ENCODE results near the gene HOXC10.
A peak's percentile ranks its signal among the peaks of the same experiment; 100 is the strongest.

Gene HOXC10

DNA sequence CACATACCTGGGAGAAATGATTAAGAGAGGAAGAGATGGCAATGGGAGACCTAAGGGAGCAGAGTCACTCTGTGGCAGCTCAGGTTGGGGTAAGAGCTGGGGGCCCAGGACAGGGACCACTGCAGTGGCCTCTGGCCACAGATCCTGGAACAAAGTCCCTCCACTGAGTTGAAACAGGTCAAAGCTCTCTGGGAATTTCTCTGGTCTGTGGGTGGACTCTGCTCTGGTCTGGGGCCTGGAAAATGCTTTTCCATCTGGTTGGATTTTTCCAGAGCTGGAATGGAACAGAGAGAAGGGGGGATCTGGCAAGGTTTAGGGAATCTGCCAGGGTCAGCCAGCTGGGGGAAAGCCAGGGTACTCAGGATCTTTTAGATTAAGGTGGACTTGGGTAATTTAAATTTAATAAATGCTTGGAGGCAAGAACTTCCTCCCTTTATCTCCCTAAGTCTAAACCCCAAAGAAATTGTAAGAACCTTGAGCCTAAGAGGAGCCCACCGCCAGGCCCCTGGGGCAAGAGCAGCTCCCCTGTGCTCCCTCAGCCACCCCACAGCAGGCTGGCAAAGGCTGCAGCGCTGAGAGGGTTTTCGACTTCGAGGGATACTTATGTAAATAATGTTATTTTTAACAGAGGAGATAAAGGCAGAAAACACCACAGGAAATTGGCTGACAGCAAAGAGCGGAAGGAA lies 3.7 kb downstream of the HOXC10 start:
- Histone ChIP-seq H3K4me2 (0 out of 22 replicates have a peak overlapping the region, but pooled peaks of 1 of the 11 experiments have one; percentile 23), H3K36me3 (no peaks in the 10 kb centered on the region), H3K4me3 (no peak overlapping the region), H4K20me1 (peaks cover 0 to 89% (median 82%) of the 10 kb centered on the region in 11 experiments; a peak in 17 of 22 replicates), H3K9ac (no peak overlapping the region), H3K9me3 (replicated peaks in 1 of 11) (peaks cover 6 to 37% (median 19%) of the 10 kb centered on the region in 11 experiments; a peak in 20 of 22 replicates), H3K27me3 (peaks cover 99 to 100% (median 100%) of the 10 kb centered on the region in 11 experiments), H3K4me1 (peaks cover 0 to 12% (median 0%) of the 10 kb centered on the region in 10 experiments; a peak in 4 of 20 replicates), H3K27ac (no peak overlapping the region)
- TF ChIP-seq Cebpa-rat (IDR thresholded peaks at IDR 0.05), result no peak

GRCh38 chr12:53989227-53990113 lies 4.5 kb downstream of the HOXC10 start:
- Histone ChIP-seq H3K9ac (no peak overlapping the region), H3K4me3 (no peak overlapping the region)

DNA sequence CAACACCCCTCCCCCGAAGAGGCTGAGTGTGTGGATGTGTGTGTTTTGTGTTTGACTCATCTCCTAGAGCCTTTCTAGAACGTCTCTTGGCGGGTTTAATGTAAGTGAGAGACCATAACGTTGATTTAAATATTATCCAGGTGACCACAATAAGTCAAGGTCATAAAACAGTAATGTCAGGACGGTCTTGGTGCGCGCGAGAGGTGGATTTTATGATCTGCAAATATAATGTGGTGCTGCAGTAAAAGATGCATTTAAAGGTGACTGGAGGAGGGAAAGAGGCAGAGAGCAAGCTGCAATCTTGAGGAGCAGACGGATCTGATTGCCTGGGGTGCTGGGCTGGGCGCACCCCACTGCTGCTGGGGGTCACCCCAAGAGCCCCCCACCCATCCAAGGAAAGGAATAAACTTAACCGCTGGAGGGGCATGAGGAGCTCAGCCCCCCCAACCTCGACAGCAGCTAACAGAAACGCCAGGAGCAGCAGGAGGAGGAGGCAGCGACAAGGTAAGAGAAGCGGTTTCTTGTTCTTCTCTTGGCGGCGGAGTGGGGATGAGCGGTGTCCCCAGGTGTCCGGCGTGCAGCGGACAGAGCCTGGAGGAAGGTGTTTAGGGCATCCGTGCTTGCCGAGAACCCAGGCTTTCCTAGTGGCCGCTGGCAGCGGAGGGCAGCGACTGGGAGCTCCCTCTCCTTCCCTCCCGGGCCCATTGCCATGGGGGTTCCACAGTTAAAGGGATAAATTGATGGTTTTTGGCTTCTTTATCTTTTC lies 5.5 kb downstream of the HOXC10 start:
- TF ChIP-seq Cebpa-rat (IDR thresholded peaks at IDR 0.05), result no peak
- H3K27me3 ChIP-seq, result peaks cover 100% of the 10 kb centered on the region in 11 experiments

More at GRCh38 chr12:53989227-53990113, 4.5 kb downstream of the HOXC10 start:
- H3K36me3 ChIP-seq, result no peaks in the 10 kb centered on the region
- H4K20me1 ChIP-seq, result peaks cover 0 to 90% (median 84%) of the 10 kb centered on the region in 11 experiments; a peak in 17 of 22 replicates
- peaks cover 0 to 9% (median 0%) of the 10 kb centered on the region in 10 experiments; a peak in 2 of 20 replicates for H3K4me1 ChIP-seq
- H3K4me2 ChIP-seq, result 0 out of 22 replicates have a peak overlapping the region, but pooled peaks of 2 of the 11 experiments have one; percentile 16 to 23
- TF ChIP-seq Cebpa-rat (IDR thresholded peaks at IDR 0.05), result no peak
- H3K27me3 ChIP-seq, result peaks cover 99 to 100% (median 100%) of the 10 kb centered on the region in 11 experiments
- no peak overlapping the region for H3K27ac ChIP-seq
- peaks cover 6 to 36% (median 19%) of the 10 kb centered on the region in 11 experiments; a peak in 20 of 22 replicates for H3K9me3 ChIP-seq (replicated peaks in 1 of 11)

GRCh38 chr12:53991077-53991460 lies 6.1 kb downstream of the HOXC10 start:
- peaks cover 100% of the 10 kb centered on the region in 11 experiments for H3K27me3 ChIP-seq
- TF ChIP-seq Cebpa-rat (IDR thresholded peaks at IDR 0.05), result no peak
- H3K9ac ChIP-seq, result no peak overlapping the region
- peaks cover 0 to 25% (median 7%) of the 10 kb centered on the region in 11 experiments; a peak in 16 of 22 replicates for H3K9me3 ChIP-seq (replicated peaks in 1 of 11)
- H4K20me1 ChIP-seq, result peaks cover 0 to 96% (median 86%) of the 10 kb centered on the region in 11 experiments; a peak in 17 of 22 replicates
- H3K36me3 ChIP-seq, result no peaks in the 10 kb centered on the region
- H3K27ac ChIP-seq, result no peak overlapping the region
- no peak overlapping the region for H3K4me2 ChIP-seq
- no peak overlapping the region for H3K4me3 ChIP-seq
- H3K4me1 ChIP-seq, result peaks cover 0 to 17% (median 5%) of the 10 kb centered on the region in 10 experiments; a peak in 8 of 20 replicates

More for the DNA sequence above, 5.5 kb downstream of the HOXC10 start:
- H3K9ac ChIP-seq, result no peak overlapping the region
- H3K4me1 ChIP-seq, result peaks cover 0 to 15% (median 2%) of the 10 kb centered on the region in 10 experiments; a peak in 7 of 20 replicates
- H4K20me1 ChIP-seq, result peaks cover 0 to 96% (median 89%) of the 10 kb centered on the region in 11 experiments; a peak in 17 of 22 replicates
- no peaks in the 10 kb centered on the region for H3K36me3 ChIP-seq
- no peak overlapping the region for H3K4me2 ChIP-seq
- H3K4me3 ChIP-seq, result no peak overlapping the region
- H3K27ac ChIP-seq, result no peak overlapping the region
- H3K9me3 ChIP-seq (replicated peaks in 1 of 11), result peaks cover 2 to 31% (median 13%) of the 10 kb centered on the region in 11 experiments; a peak in 20 of 22 replicates

DNA sequence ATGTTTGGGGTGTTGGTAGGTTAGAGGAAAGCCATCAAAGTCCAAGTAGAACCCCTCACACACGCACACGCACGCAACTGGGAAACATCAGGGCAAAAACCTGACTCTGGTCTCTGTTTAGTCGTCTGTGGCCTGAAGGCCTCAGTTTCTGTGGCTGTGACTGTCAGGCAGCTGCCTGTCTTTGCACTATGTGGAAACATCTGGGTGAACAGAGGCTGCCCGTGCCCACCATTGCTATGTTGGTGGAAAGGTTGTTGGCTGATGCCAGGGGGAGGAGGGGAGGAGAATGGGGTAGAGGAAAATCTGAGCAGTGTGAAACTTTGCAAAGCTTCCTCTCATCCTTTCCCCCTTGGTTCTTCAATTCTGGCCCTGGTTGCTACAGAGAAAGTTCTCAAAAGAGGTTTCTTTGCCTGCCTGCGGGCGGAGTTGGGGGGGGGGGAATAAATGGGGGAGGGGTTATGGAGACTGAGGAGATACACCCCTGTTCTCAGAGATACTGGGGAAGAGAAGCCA lies 7.5 kb downstream of the HOXC10 start:
- peaks cover 0 to 15% (median 0%) of the 10 kb centered on the region in 11 experiments; a peak in 3 of 22 replicates for H3K9me3 ChIP-seq (replicated peaks in 1 of 11)
- no peak overlapping the region for H3K27ac ChIP-seq
- TF ChIP-seq Cebpa-rat (IDR thresholded peaks at IDR 0.05), result no peak
- H3K9ac ChIP-seq, result no peak overlapping the region
- H3K27me3 ChIP-seq, result peaks cover 100% of the 10 kb centered on the region in 11 experiments
- H3K4me2 ChIP-seq, result no peak overlapping the region
- H3K4me1 ChIP-seq, result peaks cover 0 to 20% (median 6%) of the 10 kb centered on the region in 10 experiments; a peak in 8 of 20 replicates
- peaks cover 0 to 96% (median 86%) of the 10 kb centered on the region in 11 experiments; a peak in 17 of 22 replicates for H4K20me1 ChIP-seq
- no peak overlapping the region for H3K4me3 ChIP-seq
- no peaks in the 10 kb centered on the region for H3K36me3 ChIP-seq

GRCh38 chr12:53993162-53994008 lies 8.4 kb downstream of the HOXC10 start:
- H3K27ac ChIP-seq, result no peak overlapping the region
- H3K4me3 ChIP-seq, result no peak overlapping the region
- no peak overlapping the region for H3K9ac ChIP-seq
- H3K27me3 ChIP-seq, result peaks cover 100% of the 10 kb centered on the region in 11 experiments
- H3K4me1 ChIP-seq, result peaks cover 0 to 20% (median 6%) of the 10 kb centered on the region in 10 experiments; a peak in 8 of 20 replicates
- peaks cover 0 to 96% (median 86%) of the 10 kb centered on the region in 11 experiments; a peak in 17 of 22 replicates for H4K20me1 ChIP-seq
- TF ChIP-seq Cebpa-rat (IDR thresholded peaks at IDR 0.05), result no peak
- no peaks in the 10 kb centered on the region for H3K36me3 ChIP-seq
- no peak overlapping the region for H3K4me2 ChIP-seq
- peaks cover 0 to 15% (median 0%) of the 10 kb centered on the region in 11 experiments; a peak in 3 of 22 replicates for H3K9me3 ChIP-seq (replicated peaks in 1 of 11)

DNA sequence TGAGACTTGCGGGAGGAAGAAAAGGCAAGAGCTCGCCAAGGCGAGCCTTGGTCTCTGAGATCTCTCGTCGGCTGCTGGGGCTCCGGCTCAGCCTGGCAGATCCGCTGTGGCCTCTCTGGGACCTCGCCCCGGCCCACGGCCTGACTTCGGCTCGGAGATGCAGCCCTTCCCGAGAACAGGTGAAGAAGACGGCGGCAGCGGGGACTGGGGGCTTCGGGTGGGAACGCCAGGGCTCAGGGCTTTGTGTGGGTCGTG lies 9.0 kb downstream of the HOXC10 start:
- H3K4me3 ChIP-seq, result no peak overlapping the region
- H3K27ac ChIP-seq, result no peak overlapping the region
- no peak overlapping the region for H3K9ac ChIP-seq

More for the DNA sequence above, 9.0 kb downstream of the HOXC10 start:
- TF ChIP-seq Cebpa-rat (IDR thresholded peaks at IDR 0.05), result no peak
- H3K36me3 ChIP-seq, result no peaks in the 10 kb centered on the region
- H3K4me2 ChIP-seq, result no peak overlapping the region
- H3K27me3 ChIP-seq, result peaks cover 100% of the 10 kb centered on the region in 11 experiments
- peaks cover 0 to 15% (median 0%) of the 10 kb centered on the region in 11 experiments; a peak in 3 of 22 replicates for H3K9me3 ChIP-seq (replicated peaks in 1 of 11)
- peaks cover 0 to 17% (median 6%) of the 10 kb centered on the region in 10 experiments; a peak in 8 of 20 replicates for H3K4me1 ChIP-seq
- peaks cover 0 to 96% (median 83%) of the 10 kb centered on the region in 11 experiments; a peak in 17 of 22 replicates for H4K20me1 ChIP-seq

Data from BLaER1 treated with 17β-estradiol and CSF1 and Interleukin-3, amounts not matched to agents 10 nM and 100 nM (cell line).